Embryonic facial prominence (tissue), 1 donor: ENCODE data around the gene FOXI3.
"Not testable (repeated sequence)": the region's sequence is repeated elsewhere in the genome, so short reads cannot be mapped to it uniquely, and the experiment has no call there.

ENCODE experiments used
- DNase-seq: peaks from one replicate; pipeline ENCODE4 v3.0.0-alpha.2; 2016; ENCODE audit errors: extremely low spot score

The FOXI3 gene

DNA sequence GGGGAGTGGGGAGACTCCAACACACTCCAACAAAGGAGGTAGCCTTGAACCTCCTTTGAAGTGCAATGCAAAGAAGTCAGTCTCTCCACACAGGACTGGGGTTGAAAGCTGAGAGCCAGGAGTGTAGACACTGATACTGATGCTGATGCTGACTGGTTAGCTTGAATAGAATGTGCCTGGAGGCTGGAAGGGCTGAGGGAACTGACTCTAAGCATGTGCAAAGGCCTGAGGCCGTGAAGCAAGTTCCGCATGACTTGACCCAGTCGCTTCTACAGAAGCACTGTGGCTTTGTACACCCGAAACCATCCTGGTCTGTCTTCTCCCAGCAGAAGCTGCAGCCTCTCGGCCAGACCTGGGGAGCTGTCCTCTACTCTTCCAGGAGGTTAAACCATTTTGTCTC, 10.4 kb downstream of the FOXI3 start:
- DNase-seq, result no peak

GRCh38 chr2:88437010-88437409, 15.5 kb downstream of the FOXI3 start:
- no peak for DNase-seq

- DNase-seq, result no peak
These were observed 22.6 kb downstream of the FOXI3 start for GRCh38 chr2:88429929-88430328.

DNA sequence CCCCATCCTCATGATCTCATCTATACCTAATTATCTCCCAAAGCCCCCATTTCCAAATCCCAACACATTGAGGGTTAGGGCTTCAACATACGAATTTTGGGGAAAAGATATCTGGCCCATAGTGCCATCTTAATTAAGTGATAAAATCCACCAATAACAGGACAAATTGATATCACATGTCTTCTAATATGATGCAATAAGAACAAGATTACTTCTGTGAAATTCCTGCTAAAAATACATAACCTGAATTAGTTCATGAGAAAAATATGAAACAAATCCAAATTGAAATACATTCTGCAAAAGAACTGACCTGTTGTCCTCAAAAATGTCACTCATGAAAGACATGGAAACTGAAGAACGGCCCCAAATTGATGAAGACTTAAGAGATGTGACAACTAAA, 28.8 kb downstream of the FOXI3 start:
- DNase-seq, result no peak

GRCh38 chr2:88419051-88419450, 33.4 kb downstream of the FOXI3 start:
- not testable (repeated sequence) for DNase-seq

GRCh38 chr2:88416016-88416663, 36.4 kb downstream of the FOXI3 start:
- DNase-seq, result no peak

DNA sequence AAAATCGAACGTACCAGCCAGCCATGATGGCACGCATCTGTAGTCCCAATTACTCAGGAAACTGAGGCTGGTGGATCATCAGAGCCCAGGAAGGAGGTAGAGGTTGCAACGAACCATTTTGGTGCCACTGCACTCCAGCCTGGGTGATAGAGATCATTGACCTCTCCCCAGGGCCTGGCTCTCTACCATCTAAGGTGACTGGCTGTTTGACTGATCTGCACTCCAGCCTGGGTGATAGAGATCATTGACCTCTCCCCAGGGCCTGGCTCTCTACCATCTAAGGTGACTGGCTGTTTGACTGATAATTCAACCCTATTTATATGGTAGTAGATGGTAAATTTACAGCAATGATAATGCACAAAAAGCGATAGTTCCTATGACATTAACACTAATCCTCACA, 43.6 kb downstream of the FOXI3 start:
- not testable (repeated sequence) for DNase-seq

GRCh38 chr2:88400037-88400767, 52.3 kb downstream of the FOXI3 start:
- DNase-seq, result no peak

- no peak for DNase-seq
These were observed 54.3 kb downstream of the FOXI3 start for GRCh38 chr2:88398180-88398579.
